Hair follicular keratinocyte (primary cell): ENCODE data around the gene HBM. TPM values are rescaled to one million over a fixed set of nuclear protein-coding genes. Genes with fewer than 3 reads are reported as not detected.

Source experiments
- total RNA-seq: library from RNA; depleted of rRNA; stranded (reverse); fragments of >200 nt; gene quantifications from 2 replicates; pipeline ENCODE4 v1.2.3, GENCODE V29; 2015

Gene HBM
- total RNA-seq: not detected in 2 replicates

GRCh38 chr16:165539-166374, at the start of gene HBM:
Gene HBM, plus strand, starts transcription at chr16:165978. Its CDS starts 20 bp downstream, at chr16:165998.

GRCh38 chr16:152141-153128, 13.3 kb upstream of the HBM start, which contains the start of gene HBZ:
Gene HBZ, plus strand, starts transcription at chr16:152644. Its CDS starts 266 bp downstream, at chr16:152910.

GRCh38 chr16:172374-172941, 6.7 kb downstream of the HBM start, which contains the start of gene HBA2:
Gene HBA2, plus strand, starts transcription at chr16:172876. Its CDS starts 37 bp downstream, at chr16:172913.

GRCh38 chr16:176477-177382, 11.0 kb downstream of the HBM start, which contains the start of gene HBA1:
Gene HBA1, plus strand, starts transcription at chr16:176680. Its CDS starts 37 bp downstream, at chr16:176717.

GRCh38 chr16:180101-180675, 14.4 kb downstream of the HBM start, which contains the start of gene HBQ1:
Gene HBQ1, plus strand, starts transcription at chr16:180459. Its CDS starts 28 bp downstream, at chr16:180487.

Other genes starting within 250 kb of the HBM start
- gene POLR3K, start 112.4 kb upstream of the HBM start, total RNA-seq: 2.7 and 8.7 TPM in 2 replicates
- 12.7 and 56.5 TPM in 2 replicates for gene SNRNP25, start 112.2 kb upstream of the HBM start, total RNA-seq
- 15.0 and 31.4 TPM in 2 replicates for gene RHBDF1, start 93.3 kb upstream of the HBM start, total RNA-seq
- 105 and 155 TPM in 2 replicates for gene MPG, start 87.8 kb upstream of the HBM start, total RNA-seq
- 18.1 and 19.1 TPM in 2 replicates for gene NPRL3, start 27.3 kb upstream of the HBM start, total RNA-seq
- gene HBZ, start 13.3 kb upstream of the HBM start, total RNA-seq: not detected in 2 replicates
- gene HBA2, start 6.9 kb downstream of the HBM start, total RNA-seq: not detected in 2 replicates
- gene HBA1, start 10.7 kb downstream of the HBM start, total RNA-seq: not detected in 2 replicates
- 0.78 and 2.2 TPM in 2 replicates for gene HBQ1, start 14.5 kb downstream of the HBM start, total RNA-seq
- gene LUC7L, start 63.5 kb downstream of the HBM start, total RNA-seq: 31.4 and 33.0 TPM in 2 replicates
- 53.9 and 60.4 TPM in 2 replicates for gene FAM234A, start 68.8 kb downstream of the HBM start, total RNA-seq
- gene RGS11, start 110.0 kb downstream of the HBM start, total RNA-seq: 0.11 and 0.16 TPM in 2 replicates
- gene ARHGDIG, start 114.6 kb downstream of the HBM start, total RNA-seq: not detected in 2 replicates
- gene PDIA2, start 117.2 kb downstream of the HBM start, total RNA-seq: 0.47 TPM in 1 of 2 replicates, not detected in the other
- gene AXIN1, start 186.7 kb downstream of the HBM start, total RNA-seq: 36.9 and 39.0 TPM in 2 replicates
- 202 and 239 TPM in 2 replicates for gene MRPL28, start 204.6 kb downstream of the HBM start, total RNA-seq
- gene PGAP6, start 216.0 kb downstream of the HBM start, total RNA-seq: 25.7 and 51.8 TPM in 2 replicates
- gene NME4, start 231.2 kb downstream of the HBM start, total RNA-seq: 110 and 125 TPM in 2 replicates
- 17.3 and 17.9 TPM in 2 replicates for gene DECR2, start 235.9 kb downstream of the HBM start, total RNA-seq